Subcutaneous adipose tissue (tissue), 4 donors: Measurements from ENCODE around the gene LPIN3. TPM values are rescaled to one million over a fixed set of nuclear protein-coding genes. Genes with fewer than 3 reads are reported as not detected.

Experiments used
- total RNA-seq, 4 donors: library from RNA; depleted of rRNA; stranded (reverse); fragments of >200 nt; gene quantifications; one replicate each; pipeline ENCODE4 v1.1.0, GENCODE V29; 2016
- TF ChIP-seq, protein P1 (sequence below): fragments of 450-650 bp; IDR thresholded peaks from one replicate; pipeline ENCODE4 v1.5.1; 2016; ENCODE audit warnings: low read depth, mild to moderate bottlenecking, control low read depth, antibody characterized with exemption, moderate library complexity

LPIN3 gene
- total RNA-seq, 4 donors from 2014 or later, result 18.4 to 32.8 (median 24.8) TPM

- TF ChIP-seq, protein P1, sequence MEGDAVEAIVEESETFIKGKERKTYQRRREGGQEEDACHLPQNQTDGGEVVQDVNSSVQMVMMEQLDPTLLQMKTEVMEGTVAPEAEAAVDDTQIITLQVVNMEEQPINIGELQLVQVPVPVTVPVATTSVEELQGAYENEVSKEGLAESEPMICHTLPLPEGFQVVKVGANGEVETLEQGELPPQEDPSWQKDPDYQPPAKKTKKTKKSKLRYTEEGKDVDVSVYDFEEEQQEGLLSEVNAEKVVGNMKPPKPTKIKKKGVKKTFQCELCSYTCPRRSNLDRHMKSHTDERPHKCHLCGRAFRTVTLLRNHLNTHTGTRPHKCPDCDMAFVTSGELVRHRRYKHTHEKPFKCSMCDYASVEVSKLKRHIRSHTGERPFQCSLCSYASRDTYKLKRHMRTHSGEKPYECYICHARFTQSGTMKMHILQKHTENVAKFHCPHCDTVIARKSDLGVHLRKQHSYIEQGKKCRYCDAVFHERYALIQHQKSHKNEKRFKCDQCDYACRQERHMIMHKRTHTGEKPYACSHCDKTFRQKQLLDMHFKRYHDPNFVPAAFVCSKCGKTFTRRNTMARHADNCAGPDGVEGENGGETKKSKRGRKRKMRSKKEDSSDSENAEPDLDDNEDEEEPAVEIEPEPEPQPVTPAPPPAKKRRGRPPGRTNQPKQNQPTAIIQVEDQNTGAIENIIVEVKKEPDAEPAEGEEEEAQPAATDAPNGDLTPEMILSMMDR, result no peak
Observed at GRCh38 chr20:41336711-41337492, 3.7 kb upstream of the LPIN3 start.

- TF ChIP-seq, protein P1, result no peak
Observed at GRCh38 chr20:41339957-41340326, 679 bp upstream of the LPIN3 start.

DNA sequence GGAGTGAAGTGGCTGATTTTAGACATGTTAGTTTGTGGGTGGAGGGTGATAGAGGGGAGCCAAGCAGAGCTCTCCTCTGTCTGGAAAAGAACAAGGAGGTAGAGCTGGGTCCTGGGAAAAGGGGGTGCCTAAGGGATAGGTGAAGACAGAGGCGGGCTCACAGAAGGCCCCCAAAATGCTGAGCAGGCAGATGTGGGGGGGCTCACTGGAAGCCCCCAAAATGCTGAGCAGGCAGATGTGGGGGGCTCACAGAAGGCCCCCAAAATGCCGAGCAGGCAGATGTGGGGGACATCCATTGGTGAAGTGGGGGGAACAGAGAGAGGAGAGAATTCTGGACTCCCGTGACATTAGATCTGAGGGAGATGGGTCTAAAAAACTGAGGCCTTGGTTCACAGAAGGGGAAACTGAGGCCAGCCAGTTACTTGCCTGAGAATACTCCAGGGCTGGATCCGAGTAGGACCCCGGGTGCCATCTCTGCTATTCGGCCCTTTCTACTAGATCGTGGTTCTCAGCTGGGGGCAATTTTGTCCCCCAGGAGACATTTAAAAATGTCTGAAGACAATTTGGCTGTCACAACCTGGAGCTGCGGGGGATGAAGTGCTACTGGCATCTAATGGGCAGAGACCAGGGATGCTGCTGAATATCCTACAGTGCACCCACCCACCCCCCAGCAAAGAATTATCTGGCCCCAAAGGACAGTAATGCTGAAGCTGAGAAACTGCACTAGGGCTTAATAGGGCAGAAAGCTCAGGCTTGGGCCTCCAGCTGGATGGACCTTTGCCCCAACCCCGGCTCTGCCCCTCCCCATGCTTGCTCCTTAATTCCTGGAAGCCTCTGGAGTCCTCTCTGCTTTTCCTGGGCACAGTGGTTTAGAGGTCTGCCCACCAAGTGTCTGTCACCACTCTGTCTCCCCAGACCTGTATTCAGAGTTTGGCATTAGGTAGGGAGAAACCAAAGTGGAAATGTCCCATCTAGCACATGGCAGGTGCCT lies 2.1 kb downstream of the LPIN3 start:
- TF ChIP-seq, protein P1, result no peak

- TF ChIP-seq, protein P1, result no peak
Observed at GRCh38 chr20:41344477-41344876, 3.9 kb downstream of the LPIN3 start.

DNA sequence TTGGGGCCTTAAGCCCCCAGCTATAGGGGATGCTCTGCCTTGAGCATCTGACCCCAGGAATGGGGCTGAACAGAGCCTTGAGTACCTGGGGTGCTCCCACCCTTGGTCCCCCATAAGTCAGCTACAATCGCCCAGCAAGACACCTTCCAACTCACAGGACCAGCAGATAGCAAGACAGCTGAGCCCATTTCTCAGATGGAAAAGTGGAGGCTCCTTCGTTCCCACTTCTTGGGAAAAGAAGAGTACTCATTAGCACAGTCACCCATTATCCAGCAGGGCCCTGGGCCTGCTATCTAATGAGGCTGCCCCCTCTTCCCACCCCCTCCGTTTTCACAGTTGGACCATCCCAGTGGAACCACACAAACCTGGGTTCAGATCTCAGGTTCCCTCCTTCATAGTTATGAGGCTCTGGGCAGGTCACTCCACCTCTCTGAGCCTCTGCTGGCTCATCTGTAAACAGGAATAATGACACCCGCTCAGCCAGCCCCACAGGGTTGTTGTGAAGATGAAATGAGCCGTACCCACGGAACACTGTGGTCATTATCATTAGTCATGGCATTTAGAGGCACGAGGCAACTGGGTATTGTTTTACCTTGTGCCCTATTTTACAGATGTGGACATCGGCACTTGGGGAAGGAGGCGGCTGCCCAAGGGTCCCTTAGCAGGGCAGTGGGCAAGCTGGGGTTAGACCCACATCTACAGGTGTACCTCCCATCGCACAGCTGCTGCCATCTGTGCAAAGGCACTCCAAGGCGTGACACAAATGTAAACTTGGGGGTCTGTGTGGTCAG lies 4.5 kb downstream of the LPIN3 start:
- TF ChIP-seq, protein P1, result no peak

DNA sequence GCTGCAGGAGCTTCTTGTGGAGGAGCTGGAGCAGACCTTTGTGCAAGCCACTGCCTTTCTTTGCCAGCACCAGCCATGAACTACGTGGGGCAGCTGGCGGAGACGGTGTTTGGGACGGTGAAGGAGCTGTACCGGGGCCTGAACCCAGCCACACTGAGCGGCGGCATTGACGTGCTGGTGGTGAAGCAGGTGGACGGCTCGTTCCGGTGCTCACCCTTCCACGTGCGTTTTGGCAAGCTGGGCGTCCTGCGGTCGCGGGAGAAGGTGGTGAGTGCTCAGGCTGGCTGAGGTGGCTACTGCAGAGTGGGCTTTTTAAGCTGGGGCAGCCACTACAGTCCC lies 5.1 kb downstream of the LPIN3 start:
- TF ChIP-seq, protein P1, result no peak
